CD4-positive, alpha-beta T cell treated with Interleukin-21 for 1 hour (primary cell): ENCODE data around the gene MFSD8.
A peak's percentile ranks its signal among the peaks of the same experiment; 100 is the strongest.
"Not testable (repeated sequence)": the region's sequence is repeated elsewhere in the genome, so short reads cannot be mapped to it uniquely, and the experiment has no call there.

ENCODE experiments used
- DNase-seq: peaks from one replicate; pipeline ENCODE4 v3.0.0-alpha.2; 2020

MFSD8 gene

DNA sequence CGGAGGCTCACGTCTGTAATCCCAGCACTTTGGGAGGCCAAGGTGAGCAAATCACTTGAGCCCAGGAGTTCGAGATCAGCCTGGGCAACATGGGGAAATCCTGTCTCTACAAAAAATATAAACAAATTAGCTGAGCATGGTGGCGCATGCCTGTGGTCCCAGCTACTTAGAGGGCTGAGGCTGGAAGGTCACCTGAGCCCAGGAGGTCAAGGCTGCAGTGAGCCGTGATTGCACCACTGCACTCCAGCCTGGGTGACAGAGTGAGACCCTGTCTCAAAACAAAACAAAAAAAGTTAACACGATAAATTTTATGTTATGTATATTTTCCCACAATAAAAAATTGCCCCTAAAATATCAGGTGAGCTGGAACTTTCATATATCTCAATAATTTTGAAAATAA, 33.1 kb downstream of the MFSD8 start:
- DNase-seq = not testable (repeated sequence)

DNA sequence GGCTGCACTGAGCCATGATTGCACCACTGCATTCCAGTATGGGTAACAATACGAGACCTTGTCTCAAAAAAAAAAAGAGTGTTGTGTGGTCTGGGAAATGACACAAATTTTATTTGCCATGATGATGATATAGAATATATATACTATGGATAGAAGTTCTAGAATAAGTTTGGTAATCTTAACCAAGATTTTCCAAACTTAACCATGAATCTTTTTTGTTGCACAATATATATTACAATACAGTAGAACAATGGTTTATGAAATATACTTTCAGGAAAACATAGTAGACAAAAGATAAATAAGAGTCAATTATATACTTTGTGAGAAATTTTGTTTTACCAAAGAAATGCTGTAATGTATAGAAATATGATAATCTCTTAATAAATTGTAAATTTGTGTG, 34.8 kb downstream of the MFSD8 start:
- no peak for DNase-seq

DNA sequence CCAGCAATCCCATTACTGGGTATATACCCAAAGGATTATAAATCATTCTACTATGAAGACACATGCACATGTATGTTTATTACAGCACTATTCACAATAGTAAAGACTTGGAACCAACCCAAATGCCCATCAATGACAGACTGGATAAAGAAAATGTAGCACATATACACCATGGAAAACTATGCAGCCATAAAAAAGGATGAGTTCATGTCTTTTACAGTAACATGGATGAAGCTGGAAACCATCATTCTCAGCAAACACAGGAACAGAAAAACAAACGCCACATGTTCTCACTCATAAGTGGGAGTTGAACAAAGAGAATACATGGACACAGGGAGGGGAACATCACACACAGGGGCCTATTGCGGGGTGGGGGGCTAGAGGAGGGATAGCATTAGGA, 39.3 kb downstream of the MFSD8 start:
- DNase-seq = not testable (repeated sequence)

DNA sequence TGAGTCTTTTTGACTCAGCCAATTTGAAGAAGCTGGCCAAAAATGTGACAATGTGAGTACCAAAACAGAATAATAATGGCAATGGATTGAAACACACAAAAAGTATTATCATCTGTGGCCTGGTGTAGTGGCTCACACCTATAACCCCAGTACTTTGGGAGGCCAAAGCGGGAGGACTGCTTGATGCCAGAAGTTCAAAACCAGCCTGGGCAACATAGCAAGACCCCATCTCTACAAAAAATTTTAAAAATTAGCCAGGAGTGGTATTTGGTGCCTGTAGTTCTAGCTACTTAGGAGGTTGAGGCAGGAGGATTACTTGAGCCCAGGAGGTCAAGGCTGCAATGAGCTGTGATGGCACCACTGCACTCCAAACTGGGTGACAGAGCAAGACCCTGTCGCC, 42.7 kb downstream of the MFSD8 start:
- DNase-seq = no peak

DNA sequence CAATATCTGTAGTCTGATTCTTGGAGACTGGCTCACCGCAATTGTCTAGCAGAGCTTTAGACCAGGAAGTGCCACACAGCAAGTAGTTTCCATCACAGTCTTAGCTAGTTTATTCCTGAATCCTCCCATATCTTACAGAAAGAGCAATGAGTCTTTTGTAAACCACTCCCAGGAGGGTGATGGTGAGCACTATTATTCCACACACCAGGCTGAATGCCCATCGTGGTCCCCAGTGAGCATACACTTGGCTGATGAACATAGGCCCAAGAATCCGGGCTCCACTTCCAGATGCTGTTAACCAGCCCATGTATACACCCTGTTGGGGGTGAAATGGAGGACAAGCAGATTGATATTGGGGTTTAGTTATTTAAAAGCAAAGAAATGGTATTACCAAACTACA, 44.5 kb downstream of the MFSD8 start:
- no peak for DNase-seq

DNA sequence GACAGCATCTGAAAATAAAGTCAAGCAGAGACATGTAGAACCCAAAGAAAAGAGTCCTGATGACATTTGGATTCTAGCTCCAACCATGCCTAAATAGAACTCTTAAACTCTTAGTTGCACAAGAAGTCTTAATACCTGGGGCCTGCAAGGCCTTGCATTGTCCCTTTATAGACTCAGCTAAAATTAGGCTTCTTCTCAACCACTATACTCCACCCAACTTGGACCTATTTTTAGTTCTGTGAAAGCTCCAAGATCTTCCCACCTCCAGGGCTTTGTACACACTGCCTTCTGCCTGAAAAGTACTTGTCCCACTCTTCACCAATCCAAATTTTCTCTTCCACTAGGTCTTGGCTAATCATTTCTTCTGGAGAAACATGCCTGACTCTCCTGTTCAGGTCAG, 47.8 kb downstream of the MFSD8 start:
- DNase-seq = no peak

DNA sequence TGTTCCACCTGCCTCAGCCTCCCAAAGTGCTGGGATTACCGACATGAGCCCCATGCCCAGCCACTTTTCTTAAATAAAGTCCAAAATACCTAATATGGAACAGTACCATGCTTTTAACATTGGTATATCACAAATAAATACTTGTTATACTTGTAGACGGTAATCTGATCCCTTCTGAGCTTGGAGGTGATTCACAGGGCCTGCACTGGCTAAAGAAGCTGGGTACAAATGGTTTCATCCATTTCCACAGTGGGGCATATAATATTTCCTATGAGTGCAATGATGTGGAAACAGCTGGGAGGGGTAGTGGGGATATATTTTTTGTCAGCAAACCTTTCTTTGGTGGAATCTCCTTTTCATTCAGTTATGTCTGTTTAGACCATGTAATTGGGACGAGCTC, 48.5 kb downstream of the MFSD8 start:
- DNase-seq = no peak

DNA sequence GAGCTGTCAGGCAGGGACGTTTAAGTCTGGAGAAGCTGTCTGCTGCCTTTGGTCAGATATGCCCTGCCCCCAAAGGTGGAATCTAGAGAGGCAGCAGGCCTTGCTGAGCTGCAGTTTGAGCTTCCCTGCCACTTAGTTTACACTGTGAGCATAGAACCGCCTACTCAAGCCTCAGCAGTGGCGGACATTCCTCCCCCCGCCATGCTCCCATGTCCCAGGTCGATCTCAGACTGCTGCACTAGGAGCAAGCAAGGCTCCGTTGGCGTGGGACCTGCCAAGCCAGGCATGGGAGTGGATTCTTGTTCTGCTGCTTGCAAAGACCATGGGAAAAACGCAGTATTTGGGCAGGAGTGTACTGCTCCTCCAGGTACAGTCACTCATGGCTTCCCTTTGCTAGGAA, 59.9 kb downstream of the MFSD8 start:
- no peak for DNase-seq

DNA sequence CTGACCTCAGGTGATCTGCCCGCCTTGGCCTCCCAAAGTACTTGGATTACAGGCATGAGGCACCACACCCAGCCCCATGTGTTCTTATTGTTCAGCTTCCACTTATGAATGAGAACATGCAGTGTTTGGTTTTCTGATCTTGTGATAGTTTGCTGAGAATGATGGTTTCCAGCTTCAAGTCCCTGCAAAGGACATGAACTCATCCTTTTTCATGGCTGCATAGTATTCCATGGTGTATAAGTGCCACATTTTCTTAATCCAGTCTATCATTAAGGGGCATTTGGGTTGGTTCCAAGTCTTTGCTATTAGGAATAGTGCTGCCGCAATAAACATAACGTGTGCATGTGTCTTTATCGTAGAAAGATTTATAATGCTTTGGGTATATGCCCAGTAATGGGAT, 65.3 kb downstream of the MFSD8 start:
- DNase-seq = not testable (repeated sequence)

DNA sequence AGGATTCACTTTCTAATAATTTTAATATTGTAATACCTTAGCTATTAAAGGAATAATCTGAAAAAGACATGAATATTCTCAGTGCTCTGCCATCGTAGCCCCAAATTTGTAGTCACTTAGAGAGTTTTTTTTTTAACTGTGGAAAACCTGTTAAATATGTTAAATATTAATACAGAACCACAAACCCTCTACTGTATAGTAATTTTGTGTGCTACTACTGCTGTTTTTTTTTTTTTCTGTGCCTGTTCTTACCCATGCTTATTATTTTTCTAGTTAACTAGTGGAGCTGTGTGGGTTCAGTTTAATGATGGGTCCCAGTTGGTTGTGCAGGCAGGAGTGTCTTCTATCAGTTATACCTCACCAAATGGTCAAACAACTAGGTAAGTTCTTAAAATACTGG, 68.4 kb downstream of the MFSD8 start:
- DNase-seq = no peak

DNA sequence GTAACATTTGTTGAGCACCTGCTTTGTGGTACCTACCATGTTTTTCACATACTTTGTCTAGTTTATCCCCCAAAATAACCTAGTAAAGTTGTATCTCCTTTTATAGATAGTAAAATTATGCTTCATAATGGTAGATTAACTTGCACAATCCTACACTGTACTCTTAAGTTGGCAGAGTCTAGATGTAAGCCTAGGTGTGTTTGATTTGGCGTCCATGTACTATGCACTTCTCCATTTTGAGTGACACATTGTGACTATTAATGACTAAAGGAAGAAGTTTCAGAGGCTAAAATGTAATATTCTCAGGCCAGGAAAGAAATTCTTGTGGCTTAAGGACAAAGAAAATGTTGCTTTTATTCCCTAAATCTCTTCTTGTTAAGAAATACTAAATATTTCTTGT, 68.9 kb downstream of the MFSD8 start:
- DNase-seq = no peak

DNA sequence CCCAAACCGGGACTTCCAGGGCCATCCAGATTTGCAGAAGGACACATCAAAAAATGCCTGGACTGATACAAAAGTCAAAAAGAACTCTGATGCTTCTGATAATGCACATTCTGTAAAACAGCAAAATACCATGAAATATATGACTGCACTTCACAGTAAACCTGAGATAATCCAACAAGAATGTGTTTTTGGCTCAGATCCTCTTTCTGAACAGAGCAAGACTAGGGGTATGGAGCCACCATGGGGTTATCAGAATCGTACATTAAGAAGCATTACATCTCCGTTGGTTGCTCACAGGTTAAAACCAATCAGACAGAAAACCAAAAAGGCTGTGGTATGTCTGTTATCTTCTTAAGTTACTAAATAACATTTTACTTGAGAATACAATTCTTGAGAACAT, 75.1 kb downstream of the MFSD8 start:
- no peak for DNase-seq

DNA sequence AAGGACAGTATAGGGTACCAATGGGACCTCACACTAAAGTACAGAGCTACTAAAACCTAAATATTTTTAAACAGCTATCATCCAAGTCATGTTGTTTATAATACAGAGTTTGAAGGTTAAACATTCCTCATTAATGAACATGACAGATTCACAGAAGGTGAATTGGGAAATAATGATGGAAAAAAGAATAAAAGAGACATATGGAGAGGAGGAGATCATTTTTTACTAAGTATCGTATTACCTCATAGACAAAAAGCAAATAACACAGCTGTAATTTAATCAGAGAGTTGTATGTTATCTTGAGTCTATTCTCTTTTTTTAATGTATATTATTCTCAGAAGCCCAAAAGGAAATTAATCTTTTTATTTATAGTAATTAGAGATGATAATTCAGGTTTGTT, 76.4 kb downstream of the MFSD8 start:
- no peak for DNase-seq

DNA sequence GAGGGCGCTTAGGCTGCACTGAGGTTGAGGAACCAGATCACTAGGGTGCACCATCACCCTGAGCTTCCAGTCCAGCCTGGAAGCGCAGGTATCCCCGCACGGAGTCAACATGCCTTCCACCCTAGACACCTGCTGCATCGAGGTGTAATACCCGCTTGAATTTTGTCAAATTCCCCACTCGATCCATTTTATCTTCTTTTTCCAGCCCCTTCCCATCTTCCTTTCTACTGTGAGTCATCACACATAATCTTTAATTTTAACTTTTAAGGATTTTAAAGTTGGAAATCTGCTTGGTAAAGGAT, 83.5 kb downstream of the MFSD8 start:
- DNase-seq = no peak

DNA sequence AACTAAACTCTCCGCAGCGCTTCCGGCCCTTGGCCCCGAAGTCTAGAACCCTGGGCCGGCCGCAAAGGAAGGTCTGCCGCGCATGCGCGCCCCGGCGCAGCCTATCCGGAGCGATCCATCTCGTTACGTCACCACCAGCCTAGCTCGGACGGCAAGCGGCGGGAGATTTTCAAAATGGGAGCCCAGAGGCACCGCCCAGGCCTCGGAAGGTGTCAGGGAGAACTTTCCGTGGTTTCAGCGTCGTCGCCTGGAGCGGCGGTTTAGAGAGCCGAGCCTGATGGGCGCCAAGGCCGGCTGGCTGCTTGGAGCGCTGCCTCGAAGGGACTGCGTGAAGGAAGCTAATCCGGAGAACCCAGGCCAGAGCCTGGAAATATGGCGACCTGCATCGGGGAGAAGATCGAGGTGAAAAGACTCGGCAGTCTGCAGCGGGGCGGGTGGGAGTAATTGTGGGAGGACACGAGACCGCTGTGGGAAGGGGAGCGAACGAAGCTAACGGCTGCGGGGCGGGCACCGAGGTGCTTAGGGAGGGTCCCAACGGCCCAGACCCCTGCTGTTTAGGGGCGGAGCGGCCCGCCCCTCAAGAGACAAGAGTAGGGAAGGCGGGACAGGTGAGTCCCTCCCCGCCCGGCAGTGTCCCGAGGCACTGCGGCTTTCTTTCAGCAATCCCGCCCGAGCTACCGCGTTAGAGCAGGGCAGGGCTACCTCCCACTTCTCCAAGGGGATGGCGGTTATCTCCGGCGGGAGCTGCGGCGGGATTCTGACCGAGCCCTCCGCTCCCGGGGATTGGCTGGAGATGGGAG, 84.0 kb downstream of the MFSD8 start, which contains the start of gene PLK4:
Gene PLK4, plus strand, starts transcription at position 131 of the 800 bp plus-strand sequence. Its CDS starts 242 bp downstream, at position 373.
- peak; percentile 96 for DNase-seq

DNA sequence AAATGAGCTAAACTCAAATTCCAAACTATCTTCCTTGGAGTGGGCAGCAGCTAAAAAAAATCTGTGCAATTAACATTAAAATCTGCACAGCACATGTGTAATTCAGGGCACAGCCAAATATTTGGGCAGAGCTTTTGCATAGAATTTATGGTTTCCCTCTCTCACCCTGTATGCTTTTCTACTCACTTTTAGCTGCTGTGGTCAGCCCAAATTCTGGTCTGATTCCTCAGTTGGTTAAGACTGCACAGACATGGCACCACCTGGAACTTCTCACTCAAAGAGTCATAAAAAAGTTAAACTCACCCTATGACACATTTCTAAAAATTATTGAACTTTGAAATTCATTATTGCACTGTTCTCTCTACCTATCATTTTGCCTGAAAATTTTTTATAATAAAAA, 89.2 kb downstream of the MFSD8 start:
- DNase-seq = no peak

DNA sequence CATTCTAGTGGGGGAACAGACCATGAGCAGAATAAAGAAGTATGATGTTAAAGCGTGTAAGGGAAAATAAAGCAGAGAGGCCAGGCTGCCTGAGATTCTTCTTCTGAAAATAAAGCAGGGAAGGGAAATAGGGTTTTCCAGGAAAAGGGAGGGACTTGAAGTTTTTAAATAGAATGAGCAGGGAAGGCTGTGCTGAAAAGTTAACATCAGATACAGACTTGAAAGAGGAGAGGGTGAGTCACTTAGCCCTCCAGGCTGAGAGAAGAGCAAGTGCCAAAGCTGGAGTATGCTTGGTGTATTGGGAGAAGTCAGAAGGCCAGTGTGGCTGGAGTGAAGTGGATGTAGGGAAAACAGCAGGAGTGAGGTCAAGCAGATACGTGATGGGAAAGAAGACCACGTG, 94.3 kb downstream of the MFSD8 start:
- DNase-seq = no peak

DNA sequence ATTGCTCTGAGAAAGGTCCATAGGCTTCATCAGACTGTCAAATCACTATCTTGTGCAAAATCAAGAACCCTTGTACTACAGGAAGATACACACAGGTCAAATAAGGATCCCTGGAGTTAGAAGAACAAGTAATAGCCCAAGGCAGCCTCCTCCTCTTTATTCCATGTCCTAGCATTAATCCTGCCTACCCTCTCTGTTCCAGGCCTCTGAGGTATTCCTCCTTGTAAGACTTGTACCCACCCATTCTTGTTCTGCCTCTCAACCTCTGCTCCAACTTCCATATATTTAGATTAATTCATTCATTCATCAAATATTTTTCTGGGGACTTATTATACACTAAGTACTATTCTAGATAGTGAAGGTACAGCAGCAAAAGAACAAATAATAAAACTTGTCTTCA, 94.7 kb downstream of the MFSD8 start:
- no peak for DNase-seq

DNA sequence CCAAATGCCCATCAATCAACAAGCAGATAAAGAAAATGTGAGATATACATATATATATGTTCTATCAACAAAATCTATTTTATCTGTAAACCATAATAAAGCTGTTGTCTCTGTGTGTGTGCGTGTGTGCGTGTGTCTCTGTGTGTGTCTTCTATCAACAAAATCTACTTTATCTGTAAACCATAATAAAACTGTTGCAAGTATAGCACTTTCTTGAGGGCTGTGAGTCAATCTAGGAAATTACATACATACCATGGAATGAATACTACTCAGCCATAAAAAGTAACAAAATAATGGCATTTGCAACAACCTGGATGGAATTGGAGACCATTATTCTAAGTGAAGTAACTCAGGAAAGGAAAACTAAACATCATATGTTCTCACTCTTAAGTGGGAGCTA, 96.8 kb downstream of the MFSD8 start:
- DNase-seq = no peak
